HEK293 (cell line): ENCODE results near the gene MBD5.

ENCODE experiments used
- GLIS1 ChIP-seq: fragments of 450-650 bp; formaldehyde crosslinking; IDR thresholded peaks from 2 replicates; pipeline ENCODE4 v1.5.1; 2016; ENCODE audit warnings: missing biosample characterization, missing genetic modification characterization
- KLF1 ChIP-seq: fragments of 450-650 bp; formaldehyde crosslinking; IDR thresholded peaks from 2 replicates; pipeline ENCODE4 v1.5.1; 2016; ENCODE audit warnings: missing biosample characterization, missing genetic modification characterization
- KLF16 ChIP-seq: fragments of 450-650 bp; formaldehyde crosslinking; IDR thresholded peaks from 2 replicates; pipeline ENCODE4 v1.5.1; 2017; ENCODE audit warnings: missing biosample characterization, missing genetic modification characterization
- SETDB1 ChIP-seq: IDR thresholded peaks from one replicate; pipeline ENCODE4 v1.6.1; 2017; ENCODE audit warnings: mild to moderate bottlenecking, low read length, moderate library complexity, mixed read lengths; ENCODE audit not compliant: insufficient read length
- ZNF140 ChIP-seq: fragments of 450-650 bp; formaldehyde crosslinking; IDR thresholded peaks from 2 replicates; pipeline ENCODE4 v1.5.1; 2016; ENCODE audit warnings: missing biosample characterization, missing genetic modification characterization
- ZNF350 ChIP-seq: fragments of 450-650 bp; formaldehyde crosslinking; IDR thresholded peaks from 2 replicates; pipeline ENCODE4 v1.5.0; 2017; ENCODE audit warnings: missing biosample characterization, mild to moderate bottlenecking, missing genetic modification characterization
- ZNF354C ChIP-seq: fragments of 450-650 bp; formaldehyde crosslinking; IDR thresholded peaks from 2 replicates; pipeline ENCODE4 v1.5.1; 2016; ENCODE audit warnings: missing biosample characterization, missing genetic modification characterization, low read depth, borderline replicate concordance
- ZNF501 ChIP-seq: fragments of 450-650 bp; formaldehyde crosslinking; IDR thresholded peaks from 2 replicates; pipeline ENCODE4 v1.5.1; 2016; ENCODE audit warnings: missing biosample characterization, missing genetic modification characterization
- TF ChIP-seq, protein P1 (sequence below): fragments of 450-650 bp; formaldehyde crosslinking; IDR thresholded peaks from 2 replicates; pipeline ENCODE4 v1.5.1; 2016; ENCODE audit warnings: missing biosample characterization, missing genetic modification characterization

GRCh38 chr2:148546270-148546669 is 525.4 kb downstream of the MBD5 start:
- no peak for TF ChIP-seq GLIS1 (tag by site-specific recombination)
- TF ChIP-seq, protein P1, sequence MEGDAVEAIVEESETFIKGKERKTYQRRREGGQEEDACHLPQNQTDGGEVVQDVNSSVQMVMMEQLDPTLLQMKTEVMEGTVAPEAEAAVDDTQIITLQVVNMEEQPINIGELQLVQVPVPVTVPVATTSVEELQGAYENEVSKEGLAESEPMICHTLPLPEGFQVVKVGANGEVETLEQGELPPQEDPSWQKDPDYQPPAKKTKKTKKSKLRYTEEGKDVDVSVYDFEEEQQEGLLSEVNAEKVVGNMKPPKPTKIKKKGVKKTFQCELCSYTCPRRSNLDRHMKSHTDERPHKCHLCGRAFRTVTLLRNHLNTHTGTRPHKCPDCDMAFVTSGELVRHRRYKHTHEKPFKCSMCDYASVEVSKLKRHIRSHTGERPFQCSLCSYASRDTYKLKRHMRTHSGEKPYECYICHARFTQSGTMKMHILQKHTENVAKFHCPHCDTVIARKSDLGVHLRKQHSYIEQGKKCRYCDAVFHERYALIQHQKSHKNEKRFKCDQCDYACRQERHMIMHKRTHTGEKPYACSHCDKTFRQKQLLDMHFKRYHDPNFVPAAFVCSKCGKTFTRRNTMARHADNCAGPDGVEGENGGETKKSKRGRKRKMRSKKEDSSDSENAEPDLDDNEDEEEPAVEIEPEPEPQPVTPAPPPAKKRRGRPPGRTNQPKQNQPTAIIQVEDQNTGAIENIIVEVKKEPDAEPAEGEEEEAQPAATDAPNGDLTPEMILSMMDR (tag by site-specific recombination), result no peak
- TF ChIP-seq ZNF140 (tag by site-specific recombination), result no peak
- TF ChIP-seq KLF16 (tag by site-specific recombination), result no peak
- no peak for TF ChIP-seq ZNF350 (tag by site-specific recombination)
- TF ChIP-seq KLF1 (tag by site-specific recombination), result no peak
- TF ChIP-seq ZNF354C (tag by site-specific recombination), result no peak
- TF ChIP-seq SETDB1, result no peak
- TF ChIP-seq ZNF501 (tag by site-specific recombination), result no peak
